H9 (cell line): Measurements from ENCODE around the gene SLC22A5. TPM values are rescaled to one million over a fixed set of nuclear protein-coding genes. Genes with fewer than 3 reads are reported as not detected.

Source experiments
- DNase-seq: peaks from one replicate; pipeline ENCODE4 v3.0.0-alpha.2; 2017
- H2AFZ ChIP-seq: one replicate; pipeline ENCODE4 v1.6.1; 2013; ENCODE audit warnings: mild to moderate bottlenecking, low read length, control low read depth, moderate library complexity
- H2AK5ac ChIP-seq: 2 replicates; pipeline ENCODE4 v1.6.1; 2013; ENCODE audit warnings: low read length, control low read depth, mixed read lengths; ENCODE audit not compliant: insufficient read length
- H2BK120ac ChIP-seq: one replicate; pipeline ENCODE4 v1.6.1; 2013; ENCODE audit warnings: low read depth, mild to moderate bottlenecking, low read length, control low read depth, inconsistent platforms; ENCODE audit not compliant: poor library complexity, severe bottlenecking
- H2BK12ac ChIP-seq: 2 replicates; pipeline ENCODE4 v1.6.1; 2013; ENCODE audit warnings: low read length, control low read depth, mixed read lengths, low read depth; ENCODE audit not compliant: insufficient read length
- H2BK15ac ChIP-seq: 2 replicates; pipeline ENCODE4 v1.6.1; 2013; ENCODE audit warnings: low read depth, low read length, control low read depth
- H2BK20ac ChIP-seq: one replicate; pipeline ENCODE4 v1.6.1; 2013; ENCODE audit warnings: low read depth, mild to moderate bottlenecking, low read length, control low read depth, inconsistent platforms; ENCODE audit not compliant: poor library complexity, severe bottlenecking
- H2BK5ac ChIP-seq: 2 replicates; pipeline ENCODE4 v1.6.1; 2013; ENCODE audit warnings: low read length, control low read depth, mixed read lengths; ENCODE audit not compliant: insufficient read length
- H3K14ac ChIP-seq: 2 replicates; pipeline ENCODE4 v1.6.1; 2013; ENCODE audit warnings: low read length, control low read depth; ENCODE audit not compliant: insufficient read depth
- H3K18ac ChIP-seq: 2 replicates; pipeline ENCODE4 v1.6.1; 2013; ENCODE audit warnings: low read depth, mild to moderate bottlenecking, mixed read lengths, low read length, control low read depth; ENCODE audit not compliant: insufficient read length
- H3K23ac ChIP-seq: 2 replicates; pipeline ENCODE4 v1.6.1; 2013; ENCODE audit warnings: low read length, control low read depth, mixed read lengths, low read depth; ENCODE audit not compliant: insufficient read length
- H3K23me2 ChIP-seq: 2 replicates; pipeline ENCODE4 v1.6.1; 2013; ENCODE audit warnings: low read depth, mild to moderate bottlenecking, mixed read lengths, low read length, control low read depth; ENCODE audit not compliant: insufficient read length, poor library complexity, severe bottlenecking
- H3K27ac ChIP-seq: 2 replicates; pipeline ENCODE4 v1.5.1; 2013; ENCODE audit warnings: low read length, control low read depth, mixed read lengths, low read depth; ENCODE audit not compliant: insufficient read length
- H3K27me3 ChIP-seq: 2 replicates; pipeline ENCODE4 v1.6.1; 2013; ENCODE audit warnings: low read length, control low read depth, inconsistent platforms; ENCODE audit not compliant: insufficient read depth
- H3K4ac ChIP-seq: 2 replicates; pipeline ENCODE4 v1.6.1; 2013; ENCODE audit warnings: low read depth, mild to moderate bottlenecking, control low read depth, inconsistent platforms, low read length, moderate library complexity
- H3K4me1 ChIP-seq: 2 replicates; pipeline ENCODE4 v1.6.1; 2013; ENCODE audit warnings: low read length, control low read depth, inconsistent platforms; ENCODE audit not compliant: insufficient read depth
- H3K4me2 ChIP-seq: 2 replicates; pipeline ENCODE4 v1.6.1; 2013; ENCODE audit warnings: low read length, control low read depth, mixed read lengths; ENCODE audit not compliant: insufficient read length, insufficient read depth
- H3K56ac ChIP-seq: 2 replicates; pipeline ENCODE4 v1.6.1; 2013; ENCODE audit warnings: low read depth, mild to moderate bottlenecking, mixed read lengths, low read length, control low read depth; ENCODE audit not compliant: insufficient read length
- H3K79me1 ChIP-seq: 2 replicates; pipeline ENCODE4 v1.6.1; 2013; ENCODE audit warnings: low read depth, mild to moderate bottlenecking, moderate library complexity, low read length, control low read depth, inconsistent platforms; ENCODE audit not compliant: insufficient read depth, poor library complexity, severe bottlenecking
- H3K79me2 ChIP-seq: 2 replicates; pipeline ENCODE4 v1.6.1; 2013; ENCODE audit warnings: low read length, control low read depth, inconsistent platforms; ENCODE audit not compliant: insufficient read depth
- H3K9ac ChIP-seq: 2 replicates; pipeline ENCODE4 v1.6.1; 2013; ENCODE audit warnings: low read length, control low read depth, mixed read lengths; ENCODE audit not compliant: insufficient read length; ENCODE audit errors: extremely low read depth
- H3K9me3 ChIP-seq: one replicate; pipeline ENCODE4 v1.6.1; 2013; ENCODE audit warnings: low read depth, low read length, inconsistent platforms; ENCODE audit not compliant: control insufficient read depth
- H3T11ph ChIP-seq: one replicate; pipeline ENCODE4 v1.6.1; 2013; ENCODE audit warnings: mild to moderate bottlenecking, low read length, control low read depth, inconsistent platforms
- H4K20me1 ChIP-seq: one replicate; pipeline ENCODE4 v1.6.1; 2013; ENCODE audit not compliant: control insufficient read depth, insufficient read length, insufficient read depth
- H4K5ac ChIP-seq: 2 replicates; pipeline ENCODE4 v1.6.1; 2013; ENCODE audit warnings: low read depth, mild to moderate bottlenecking, mixed read lengths, low read length, control low read depth; ENCODE audit not compliant: insufficient read length
- H4K8ac ChIP-seq: replicated peaks from 2 replicates; pipeline ENCODE4 v1.6.1; 2013; ENCODE audit warnings: low read length, control low read depth, mixed read lengths, low read depth; ENCODE audit not compliant: insufficient read length
- H4K91ac ChIP-seq: 2 replicates; pipeline ENCODE4 v1.6.1; 2013; ENCODE audit warnings: low read depth, mild to moderate bottlenecking, moderate library complexity, mixed read lengths, low read length, control low read depth; ENCODE audit not compliant: insufficient read length
- H3K27ac Mint-ChIP-seq, 3 experiments: 2 replicates in 2 of 3; 3 replicates in 1 of 3; pipeline ENCODE4 v1.8.0; 2020 to 2021; ENCODE audit warnings: mixed read lengths in 3 of 3, mild to moderate bottlenecking in 1 of 3, moderate library complexity in 1 of 3
- H3K27me3 Mint-ChIP-seq: 2 replicates; pipeline ENCODE4 v1.8.0; 2021; ENCODE audit warnings: low read depth, mild to moderate bottlenecking, moderate library complexity, mixed read lengths
- H3K36me3 Mint-ChIP-seq, 3 experiments: 2 replicates in 2 of 3; 3 replicates in 1 of 3; pipeline ENCODE4 v1.8.0; 2020 to 2021; ENCODE audit warnings: low read depth in 3 of 3, mixed read lengths in 3 of 3; ENCODE audit not compliant: insufficient read depth in 1 of 3
- H3K4me1 Mint-ChIP-seq, 2 experiments: 2 replicates each; pipeline ENCODE4 v1.8.0; 2020; ENCODE audit warnings: mixed read lengths in 2 of 2
- H3K4me3 Mint-ChIP-seq, 2 experiments: 2 replicates in 1 of 2; 3 replicates in 1 of 2; pipeline ENCODE4 v1.8.0; 2020 to 2021; ENCODE audit warnings: mild to moderate bottlenecking in 2 of 2, mixed read lengths in 2 of 2, moderate library complexity in 1 of 2
- H3K9me3 Mint-ChIP-seq, 2 experiments: 2 replicates in 1 of 2; 3 replicates in 1 of 2; pipeline ENCODE4 v1.8.0; 2020; ENCODE audit warnings: mild to moderate bottlenecking in 2 of 2, mixed read lengths in 2 of 2, moderate library complexity in 1 of 2
- CTCF ChIP-seq: fragments of 200-600 bp; sonication (generic); conservative IDR thresholded peaks from 3 replicates; pipeline ENCODE4 v1.8.0; 2021; ENCODE audit warnings: antibody characterized with exemption, mild to moderate bottlenecking
- WGBS: extraction: QIAGEN DNeasy Blood & Tissue Kit; methylation state at CpG from one replicate; pipeline ENCODE4 v1.1.7; 2013; ENCODE audit warnings: missing lambda C conversion rate, low lambda C conversion rate, mixed read lengths; ENCODE audit not compliant: insufficient read length; ENCODE audit errors: extremely low coverage; 5-methylcytosine and 5-hydroxymethylcytosine counted together
- total RNA-seq: library from RNA; stranded (reverse); gene quantifications from 2 replicates; pipeline ENCODE4 v1.2.1, GENCODE V29; 2021

The SLC22A5 gene
- total RNA-seq, 1 experiment from 2014 or later: 3.4 TPM

GRCh38 chr5:132384506-132385050 lies 15.1 kb downstream of the SLC22A5 start:
- H4K5ac ChIP-seq: no peak overlapping the region
- H2BK15ac ChIP-seq: no peak overlapping the region
- H3K23ac ChIP-seq: no peak overlapping the region
- no peak for TF ChIP-seq CTCF
- no peak overlapping the region for H3K18ac ChIP-seq
- H3K14ac ChIP-seq: no peak overlapping the region
- no CpG with 5 or more reads among the region's 4 CpGs for WGBS
- H3K9ac ChIP-seq: no peak overlapping the region
- H2BK12ac ChIP-seq: no peak overlapping the region
- H3K27ac Mint-ChIP-seq: no peak overlapping the region
- no peak overlapping the region for H4K91ac ChIP-seq
- H2AK5ac ChIP-seq: no peak overlapping the region
- no peaks in the 10 kb centered on the region for H3K79me2 ChIP-seq
- no peak overlapping the region for H2BK5ac ChIP-seq
- no peak overlapping the region for H4K8ac ChIP-seq
- H2BK120ac ChIP-seq: no peak overlapping the region
- no peak overlapping the region for H2BK20ac ChIP-seq
- no peaks in the 10 kb centered on the region for H3K27me3 Mint-ChIP-seq
- no peak overlapping the region for H3K27ac ChIP-seq
- DNase-seq: no peak
- H3K4ac ChIP-seq: no peak overlapping the region
- H3K9me3 ChIP-seq: no peaks in the 10 kb centered on the region
- H3T11ph ChIP-seq: no peak overlapping the region
- no peaks in the 10 kb centered on the region for H3K4me1 ChIP-seq
- H3K36me3 Mint-ChIP-seq: no peaks in the 10 kb centered on the region
- peaks cover 8 to 11% of the 10 kb centered on the region in 2 experiments for H3K4me1 Mint-ChIP-seq
- H3K4me2 ChIP-seq: no peak overlapping the region
- H3K27me3 ChIP-seq: no peaks in the 10 kb centered on the region
- no peaks in the 10 kb centered on the region for H4K20me1 ChIP-seq
- H3K79me1 ChIP-seq: no peaks in the 10 kb centered on the region
- H3K23me2 ChIP-seq: no peaks in the 10 kb centered on the region
- no peak overlapping the region for H2AFZ ChIP-seq
- no peak overlapping the region for H3K4me3 Mint-ChIP-seq
- no peak overlapping the region for H3K56ac ChIP-seq
- no peaks in the 10 kb centered on the region for H3K9me3 Mint-ChIP-seq
